Measurements from ENCODE around the gene CYP4F2. TPM values are rescaled to one million over a fixed set of nuclear protein-coding genes. Genes with fewer than 3 reads are reported as not detected.

CYP4F2 gene
- total RNA-seq, 1 donor from 2014 or later, result not detected

Other genes with a start within 250 kb of the CYP4F2 start
- not detected in 2 replicates for gene CYP4F12, start 225.0 kb downstream of the CYP4F2 start, total RNA-seq
- not detected in 2 replicates for gene OR10H2, start 170.1 kb downstream of the CYP4F2 start, total RNA-seq
- gene OR10H3, start 160.1 kb downstream of the CYP4F2 start, total RNA-seq, result not detected in 2 replicates
- gene OR10H5, start 110.4 kb downstream of the CYP4F2 start, total RNA-seq, result not detected in 2 replicates
- gene OR10H1, start 82.4 kb downstream of the CYP4F2 start, total RNA-seq, result not detected in 2 replicates
- gene CYP4F11, start 36.5 kb upstream of the CYP4F2 start, total RNA-seq, result not detected in 2 replicates
- gene OR10H4, start 50.9 kb upstream of the CYP4F2 start, total RNA-seq, result not detected in 2 replicates
- 424 and 463 TPM in 2 replicates for gene TPM4, start 178.4 kb upstream of the CYP4F2 start, total RNA-seq
- gene RAB8A, start 213.8 kb upstream of the CYP4F2 start, total RNA-seq, result 104 and 107 TPM in 2 replicates
- gene HSH2D, start 245.6 kb upstream of the CYP4F2 start, total RNA-seq, result not detected in 2 replicates

All from dermis microvascular lymphatic vessel endothelial cell (primary cell).